IMR-90 (cell line): ENCODE data around the gene MFSD6L. TPM values are rescaled to one million over a fixed set of nuclear protein-coding genes. Genes with fewer than 3 reads are reported as not detected.

ENCODE experiments used
- ATAC-seq: fragments of 200-7000 bp; cut with Tn5 transposase; 2 replicates; pipeline ENCODE4 v1.9.1; 2020; ENCODE audit warnings: low read depth, mild to moderate bottlenecking, moderate library complexity
- BruUV-seq: library from RNA; stranded (reverse); fragments of 400-500 nt; replicated peaks from 2 replicates; lab custom pipeline; 2021; lab: Mats Ljungman, UMichigan
- CTCF ChIA-PET: fragments of 300-600 bp; formaldehyde crosslinking; extraction: SDS; loops from one replicate; lab custom pipeline; 2021; ENCODE audit warnings: antibody characterized with exemption; lab: Yijun Ruan, JAX
- POLR2A ChIA-PET: fragments of 300-600 bp; sonication (Branson Sonifier 250); formaldehyde crosslinking; loops from one replicate; lab custom pipeline; 2022; ENCODE audit warnings: antibody characterized with exemption; ENCODE audit not compliant: unreplicated experiment; lab: Charles Lee
- DNase-seq: peaks from one replicate; pipeline ENCODE4 v3.0.0; 2013
- H2AFZ ChIP-seq: replicated peaks from 2 replicates; pipeline ENCODE3; 2013; ENCODE audit warnings: low read length, mild to moderate bottlenecking; ENCODE audit not compliant: poor library complexity
- H2AK5ac ChIP-seq: 2 replicates; pipeline ENCODE4 v1.6.1; 2013; ENCODE audit warnings: low read depth, low read length, inconsistent platforms
- H2AK9ac ChIP-seq: replicated peaks from 2 replicates; pipeline ENCODE3; 2013; ENCODE audit warnings: mild to moderate bottlenecking, low read depth, low read length, moderate library complexity; ENCODE audit not compliant: poor library complexity
- H2BK120ac ChIP-seq: 2 replicates; pipeline ENCODE4 v1.6.1; 2013; ENCODE audit warnings: low read depth, low read length, inconsistent platforms
- H2BK15ac ChIP-seq: 3 replicates; pipeline ENCODE4 v1.6.1; 2013; ENCODE audit warnings: low read depth, low read length, inconsistent platforms
- H2BK20ac ChIP-seq: 2 replicates; pipeline ENCODE4 v1.6.1; 2013; ENCODE audit warnings: low read depth, mild to moderate bottlenecking, inconsistent platforms, low read length, moderate library complexity
- H2BK5ac ChIP-seq: 2 replicates; pipeline ENCODE4 v1.6.1; 2013; ENCODE audit warnings: mild to moderate bottlenecking, low read depth, low read length, inconsistent platforms; ENCODE audit not compliant: poor library complexity, severe bottlenecking
- H3K14ac ChIP-seq: replicated peaks from 2 replicates; pipeline ENCODE4 v1.6.1; 2013; ENCODE audit warnings: low read depth, low read length, inconsistent platforms
- H3K18ac ChIP-seq: 2 replicates; pipeline ENCODE4 v1.6.1; 2013; ENCODE audit warnings: low read depth, low read length, control low read depth
- H3K23ac ChIP-seq: 2 replicates; pipeline ENCODE4 v1.6.1; 2013; ENCODE audit warnings: low read depth, low read length, inconsistent platforms
- H3K27ac ChIP-seq: 2 replicates; pipeline ENCODE4 v1.5.1; 2013; ENCODE audit warnings: mild to moderate bottlenecking, control low read depth, low read length; ENCODE audit not compliant: insufficient read depth
- H3K27me3 ChIP-seq: 2 replicates; pipeline ENCODE4 v1.6.1; 2013; ENCODE audit warnings: low read length; ENCODE audit not compliant: control insufficient read depth, insufficient read depth
- H3K36me3 ChIP-seq: 2 replicates; pipeline ENCODE4 v1.6.1; 2013; ENCODE audit warnings: low read length, mixed read lengths; ENCODE audit not compliant: control insufficient read depth, insufficient read depth
- H3K4ac ChIP-seq: 2 replicates; pipeline ENCODE4 v1.6.1; 2013; ENCODE audit warnings: low read depth, low read length, inconsistent platforms
- H3K4me1 ChIP-seq: 2 replicates; pipeline ENCODE4 v1.6.1; 2013; ENCODE audit warnings: low read length, mixed read lengths; ENCODE audit not compliant: control insufficient read depth, insufficient read depth
- H3K4me2 ChIP-seq: 2 replicates; pipeline ENCODE4 v1.6.1; 2013; ENCODE audit warnings: low read depth, mild to moderate bottlenecking, control low read depth, low read length, moderate library complexity
- H3K4me3 ChIP-seq: 2 replicates; pipeline ENCODE4 v1.5.1; 2013; ENCODE audit warnings: low read depth, mild to moderate bottlenecking, control low read depth, low read length, moderate library complexity; ENCODE audit not compliant: insufficient read depth
- H3K56ac ChIP-seq: 2 replicates; pipeline ENCODE4 v1.6.1; 2013; ENCODE audit warnings: low read length, inconsistent platforms; ENCODE audit not compliant: insufficient read depth; ENCODE audit errors: extremely low read depth
- H3K79me1 ChIP-seq, 2 experiments: 2 replicates each; pipeline ENCODE4 v1.6.1; 2013; ENCODE audit warnings: low read length in 2 of 2, inconsistent platforms in 1 of 2, low read depth in 1 of 2
- H3K9ac ChIP-seq: 2 replicates; pipeline ENCODE4 v1.6.1; 2013; ENCODE audit warnings: low read depth, low read length, control low read depth
- H3K9me1 ChIP-seq: 2 replicates; pipeline ENCODE4 v1.6.1; 2013; ENCODE audit warnings: low read length, inconsistent platforms; ENCODE audit not compliant: insufficient read depth
- H3K9me3 ChIP-seq: 2 replicates; pipeline ENCODE4 v1.6.1; 2013; ENCODE audit warnings: low read length; ENCODE audit not compliant: control insufficient read depth, insufficient read depth
- H4K20me1 ChIP-seq: 2 replicates; pipeline ENCODE4 v1.6.1; 2013; ENCODE audit warnings: low read length, inconsistent platforms; ENCODE audit not compliant: insufficient read depth
- H4K5ac ChIP-seq: 2 replicates; pipeline ENCODE4 v1.6.1; 2013; ENCODE audit warnings: mild to moderate bottlenecking, low read depth, low read length, control low read depth
- H4K8ac ChIP-seq, 2 experiments: 2 replicates each; pipeline ENCODE4 v1.6.1; 2013; ENCODE audit warnings: low read depth in 2 of 2, low read length in 2 of 2, control low read depth in 1 of 2, inconsistent platforms in 1 of 2
- H4K91ac ChIP-seq: 2 replicates; pipeline ENCODE4 v1.6.1; 2013; ENCODE audit warnings: low read depth, low read length, inconsistent platforms; ENCODE audit not compliant: insufficient read depth
- BHLHE40 ChIP-seq: fragments of 150-350 bp; IDR thresholded peaks from 2 replicates; pipeline ENCODE4 v1.6.1; 2016; ENCODE audit warnings: mild to moderate bottlenecking, low read depth, low read length
- CEBPB ChIP-seq: IDR thresholded peaks from 2 replicates; pipeline ENCODE4 v1.6.1; 2012; ENCODE audit warnings: low read depth, low read length, improper control_type of control experiment
- CHD1 ChIP-seq: IDR thresholded peaks from 2 replicates; pipeline ENCODE4 v1.6.1; 2012; ENCODE audit warnings: low read depth, low read length, improper control_type of control experiment
- FOS ChIP-seq: fragments of 150-350 bp; IDR thresholded peaks from 2 replicates; pipeline ENCODE4 v1.6.1; 2016; ENCODE audit warnings: low read depth, low read length
- MAFK ChIP-seq: IDR thresholded peaks from 2 replicates; pipeline ENCODE4 v1.6.1; 2012; ENCODE audit warnings: low read depth, low read length, improper control_type of control experiment
- MAZ ChIP-seq: IDR thresholded peaks from 2 replicates; pipeline ENCODE4 v1.6.1; 2012; ENCODE audit warnings: low read depth, mild to moderate bottlenecking, low read length, improper control_type of control experiment, moderate library complexity, borderline replicate concordance
- MXI1 ChIP-seq: IDR thresholded peaks from 2 replicates; pipeline ENCODE4 v1.6.1; 2012; ENCODE audit warnings: low read depth, mild to moderate bottlenecking, low read length, moderate library complexity, borderline replicate concordance
- POLR2A ChIP-seq: IDR thresholded peaks from 2 replicates; pipeline ENCODE4 v1.6.1; 2012; ENCODE audit warnings: mild to moderate bottlenecking, low read depth, low read length
- RAD21 ChIP-seq: IDR thresholded peaks from 2 replicates; pipeline ENCODE4 v1.6.1; 2012; ENCODE audit warnings: low read length, improper control_type of control experiment
- RCOR1 ChIP-seq: IDR thresholded peaks from 2 replicates; pipeline ENCODE4 v1.6.1; 2012; ENCODE audit warnings: mild to moderate bottlenecking, low read length, improper control_type of control experiment; ENCODE audit not compliant: insufficient replicate concordance
- RFX5 ChIP-seq: IDR thresholded peaks from 2 replicates; pipeline ENCODE4 v1.8.0; 2012; ENCODE audit warnings: low read depth, mild to moderate bottlenecking, low read length, moderate library complexity
- SMC3 ChIP-seq: fragments of 150-350 bp; IDR thresholded peaks from 2 replicates; pipeline ENCODE4 v1.6.1; 2016; ENCODE audit warnings: low read depth, mild to moderate bottlenecking, antibody characterized with exemption, low read length, moderate library complexity
- WGBS, 2 experiments: methylation state at CpG; one replicate each; pipeline versions ENCODE4 v1.1.5 to v1.1.7; 2013; ENCODE audit warnings: missing lambda C conversion rate in 2 of 2; ENCODE audit not compliant: insufficient read length in 1 of 2; ENCODE audit errors: extremely low coverage in 2 of 2; 5-methylcytosine and 5-hydroxymethylcytosine counted together
- dilution Hi-C: fragments of 300-500 bp; cut with HindIII; formaldehyde crosslinking; loops from one replicate; pipeline ENCODE4 v1.14.3; 2018; ENCODE audit warnings: low sequenced_read_pairs; ENCODE audit not compliant: unreplicated experiment
- in situ Hi-C: fragments of 300-500 bp; cut with MboI; formaldehyde crosslinking; loops from 3 replicates; pipeline ENCODE4 v1.14.3; 2019; ENCODE audit warnings: low sequenced_read_pairs, inconsistent platforms, mixed read lengths
- intact Hi-C: fragments of 100-400 bp; cut with micrococcal nuclease; formaldehyde crosslinking; loops from 2 replicates; pipeline ENCODE4 v1.10.0; 2022
- polyA plus RNA-seq, 3 experiments: library from polyadenylated mRNA; depleted of rRNA; stranded (reverse); fragments of >200 nt; gene quantifications; 2 replicates each; pipeline ENCODE4 v1.2.3, GENCODE V29; 2012; ENCODE audit warnings: low replicate concordance in 1 of 3
- total RNA-seq: library from RNA; depleted of rRNA; stranded (reverse); fragments of >200 nt; gene quantifications from 2 replicates; pipeline ENCODE4 v1.2.3, GENCODE V29; 2012
- TF ChIP-seq, protein P1 (sequence below): fragments of 150-350 bp; IDR thresholded peaks from 2 replicates; pipeline ENCODE4 v1.6.1; 2016; ENCODE audit warnings: low read depth, mild to moderate bottlenecking, low read length, moderate library complexity, borderline replicate concordance
- TF ChIP-seq, protein P2 (sequence below): conservative IDR thresholded peaks from 2 replicates; pipeline ENCODE4 v1.5.1; 2012; ENCODE audit warnings: mild to moderate bottlenecking, low read depth, low read length, improper control_type of control experiment

MFSD6L gene
- total and polyA plus RNA-seq, 2 of the 4 experiments (the other 2 are of a cell fraction), result not detected

DNA sequence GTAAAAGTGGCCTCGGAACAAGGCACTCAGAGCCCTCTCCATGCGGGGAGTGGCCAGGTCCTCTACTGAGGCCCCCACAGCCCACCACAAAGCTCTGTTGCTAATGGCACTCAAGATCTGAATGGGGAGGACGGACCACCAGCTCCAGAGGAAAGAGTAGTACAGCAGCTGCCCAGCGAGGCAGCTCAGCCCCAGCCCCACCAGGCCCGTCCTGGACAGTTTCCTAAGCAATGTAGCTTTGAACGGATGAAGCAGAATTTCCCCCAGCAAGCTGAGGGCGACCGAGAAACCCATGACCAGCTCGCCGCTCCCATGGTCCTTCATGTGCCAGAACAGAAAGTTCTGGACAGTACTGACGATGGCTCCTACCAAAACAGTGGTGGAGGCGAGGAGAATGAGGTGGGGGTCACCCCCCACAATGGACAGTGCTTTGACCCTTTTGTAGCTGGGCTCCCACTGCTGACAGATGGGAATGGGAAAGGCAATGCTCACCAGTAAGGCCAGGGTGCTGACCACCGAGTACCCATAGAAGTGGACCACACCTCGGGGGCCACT lies 1.5 kb downstream of the MFSD6L start:
- no peak overlapping the region for H3K14ac ChIP-seq
- H3K9ac ChIP-seq, result no peak overlapping the region
- no peaks in the 10 kb centered on the region for H3K36me3 ChIP-seq
- H3K23ac ChIP-seq, result no peak overlapping the region
- intact Hi-C loops, result no loop called here
- no peak overlapping the region for H2AK5ac ChIP-seq
- no peak overlapping the region for H2BK15ac ChIP-seq
- no peak overlapping the region for H2AK9ac ChIP-seq
- H3K4me1 ChIP-seq, result no peaks in the 10 kb centered on the region
- POLR2A ChIA-PET, result no interaction called here
- dilution Hi-C loops, result no loop called here
- ATAC-seq (no peak), DNase-seq (no peak)
- H3K4ac ChIP-seq, result no peak overlapping the region
- H3K9me3 ChIP-seq, result no peaks in the 10 kb centered on the region
- no peak overlapping the region for H3K27ac ChIP-seq
- 78% methylated on average over 3 of the region's 14 CpGs; no CpG with 5 or more reads in 1 of the 2 experiments for WGBS, 2 experiments
- no peak overlapping the region for H2BK5ac ChIP-seq
- H3K4me3 ChIP-seq, result no peak overlapping the region
- H2BK120ac ChIP-seq, result no peak overlapping the region
- H2AFZ ChIP-seq, result no peak overlapping the region
- BruUV-seq, result no TSS peak
- H4K20me1 ChIP-seq, result no peaks in the 10 kb centered on the region
- H3K4me2 ChIP-seq, result no peak overlapping the region
- CTCF ChIA-PET, result interaction anchor here (0.6 kb wide), 1 partner anchor 336 kb away, joined by 9 read pairs; no protein-coding TSS in a partner anchor
- H4K5ac ChIP-seq, result no peak overlapping the region
- no peak overlapping the region for H3K56ac ChIP-seq
- H4K8ac ChIP-seq, result no peak overlapping the region
- H2BK20ac ChIP-seq, result no peak overlapping the region
- no peaks in the 10 kb centered on the region for H3K9me1 ChIP-seq
- no peak for TF ChIP-seq RAD21
- TF ChIP-seq RCOR1, result no peak
- TF ChIP-seq RFX5, result no peak
- no peak for TF ChIP-seq MAFK
- TF ChIP-seq BHLHE40, result no peak
- TF ChIP-seq MAZ, result no peak
- no peak for TF ChIP-seq POLR2A
- TF ChIP-seq CHD1, result no peak
- no peak for TF ChIP-seq MXI1
- TF ChIP-seq CEBPB, result no peak
- TF ChIP-seq, protein P1, sequence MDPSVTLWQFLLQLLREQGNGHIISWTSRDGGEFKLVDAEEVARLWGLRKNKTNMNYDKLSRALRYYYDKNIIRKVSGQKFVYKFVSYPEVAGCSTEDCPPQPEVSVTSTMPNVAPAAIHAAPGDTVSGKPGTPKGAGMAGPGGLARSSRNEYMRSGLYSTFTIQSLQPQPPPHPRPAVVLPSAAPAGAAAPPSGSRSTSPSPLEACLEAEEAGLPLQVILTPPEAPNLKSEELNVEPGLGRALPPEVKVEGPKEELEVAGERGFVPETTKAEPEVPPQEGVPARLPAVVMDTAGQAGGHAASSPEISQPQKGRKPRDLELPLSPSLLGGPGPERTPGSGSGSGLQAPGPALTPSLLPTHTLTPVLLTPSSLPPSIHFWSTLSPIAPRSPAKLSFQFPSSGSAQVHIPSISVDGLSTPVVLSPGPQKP, result no peak
- TF ChIP-seq FOS, result no peak
- TF ChIP-seq SMC3, result no peak
- TF ChIP-seq, protein P2, sequence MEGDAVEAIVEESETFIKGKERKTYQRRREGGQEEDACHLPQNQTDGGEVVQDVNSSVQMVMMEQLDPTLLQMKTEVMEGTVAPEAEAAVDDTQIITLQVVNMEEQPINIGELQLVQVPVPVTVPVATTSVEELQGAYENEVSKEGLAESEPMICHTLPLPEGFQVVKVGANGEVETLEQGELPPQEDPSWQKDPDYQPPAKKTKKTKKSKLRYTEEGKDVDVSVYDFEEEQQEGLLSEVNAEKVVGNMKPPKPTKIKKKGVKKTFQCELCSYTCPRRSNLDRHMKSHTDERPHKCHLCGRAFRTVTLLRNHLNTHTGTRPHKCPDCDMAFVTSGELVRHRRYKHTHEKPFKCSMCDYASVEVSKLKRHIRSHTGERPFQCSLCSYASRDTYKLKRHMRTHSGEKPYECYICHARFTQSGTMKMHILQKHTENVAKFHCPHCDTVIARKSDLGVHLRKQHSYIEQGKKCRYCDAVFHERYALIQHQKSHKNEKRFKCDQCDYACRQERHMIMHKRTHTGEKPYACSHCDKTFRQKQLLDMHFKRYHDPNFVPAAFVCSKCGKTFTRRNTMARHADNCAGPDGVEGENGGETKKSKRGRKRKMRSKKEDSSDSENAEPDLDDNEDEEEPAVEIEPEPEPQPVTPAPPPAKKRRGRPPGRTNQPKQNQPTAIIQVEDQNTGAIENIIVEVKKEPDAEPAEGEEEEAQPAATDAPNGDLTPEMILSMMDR, result no peak
- H4K91ac ChIP-seq, result no peak overlapping the region
- H3K18ac ChIP-seq, result no peak overlapping the region
- no peaks in the 10 kb centered on the region for H3K79me1 ChIP-seq
- in situ Hi-C loops, result loop anchor here (25.0 kb wide), 1 partner anchor 740 kb away; no protein-coding TSS in a partner anchor
- peaks cover 18% of the 10 kb centered on the region; the same call in 1 of the 2 replicates for H3K27me3 ChIP-seq
